ENCODE measurements around the gene MARK3. TPM values are rescaled to one million over a fixed set of nuclear protein-coding genes. Genes with fewer than 3 reads are reported as not detected.
A peak's percentile ranks its signal among the peaks of the same experiment; 100 is the strongest.

MARK3 gene
- total and polyA plus RNA-seq, 3 donors from 2014 or later = 93.9 to 198 (median 172) TPM

DNA sequence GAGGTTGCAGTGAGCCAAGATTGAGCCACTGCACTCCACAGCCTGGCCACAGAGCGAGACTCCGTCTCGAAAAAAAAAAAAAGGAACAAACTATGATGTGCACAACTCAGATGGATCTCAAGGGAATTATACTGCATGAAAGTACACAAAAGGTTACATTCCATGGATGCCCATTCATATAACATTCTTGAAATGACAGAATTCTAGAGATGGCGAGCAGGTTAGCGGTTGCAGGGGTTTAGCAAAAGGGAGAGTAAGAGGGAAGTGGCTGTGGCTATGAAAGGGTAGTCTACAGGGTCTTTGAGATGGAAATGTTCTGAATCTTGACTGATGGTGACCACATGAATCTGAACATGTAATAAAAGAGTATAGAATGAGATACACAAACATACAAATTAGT lies 87.7 kb downstream of the MARK3 start:
- Histone ChIP-seq H3K27ac (peak overlapping the region in 1 of 2 donors; percentile 71), H3K4me3 (no peak overlapping the region), H3K27me3 (no peaks in the 10 kb centered on the region), H3K9me3 (no peaks in the 10 kb centered on the region), H3K4me1 (peaks cover 6% of the 10 kb centered on the region), H3K36me3 (ENCODE audit: low read depth, missing control alignments) (no peaks in the 10 kb centered on the region)
- 73 to 83% methylated on average over 5 of the region's 5 CpGs for WGBS, 2 donors
- TF ChIP-seq, protein P1, sequence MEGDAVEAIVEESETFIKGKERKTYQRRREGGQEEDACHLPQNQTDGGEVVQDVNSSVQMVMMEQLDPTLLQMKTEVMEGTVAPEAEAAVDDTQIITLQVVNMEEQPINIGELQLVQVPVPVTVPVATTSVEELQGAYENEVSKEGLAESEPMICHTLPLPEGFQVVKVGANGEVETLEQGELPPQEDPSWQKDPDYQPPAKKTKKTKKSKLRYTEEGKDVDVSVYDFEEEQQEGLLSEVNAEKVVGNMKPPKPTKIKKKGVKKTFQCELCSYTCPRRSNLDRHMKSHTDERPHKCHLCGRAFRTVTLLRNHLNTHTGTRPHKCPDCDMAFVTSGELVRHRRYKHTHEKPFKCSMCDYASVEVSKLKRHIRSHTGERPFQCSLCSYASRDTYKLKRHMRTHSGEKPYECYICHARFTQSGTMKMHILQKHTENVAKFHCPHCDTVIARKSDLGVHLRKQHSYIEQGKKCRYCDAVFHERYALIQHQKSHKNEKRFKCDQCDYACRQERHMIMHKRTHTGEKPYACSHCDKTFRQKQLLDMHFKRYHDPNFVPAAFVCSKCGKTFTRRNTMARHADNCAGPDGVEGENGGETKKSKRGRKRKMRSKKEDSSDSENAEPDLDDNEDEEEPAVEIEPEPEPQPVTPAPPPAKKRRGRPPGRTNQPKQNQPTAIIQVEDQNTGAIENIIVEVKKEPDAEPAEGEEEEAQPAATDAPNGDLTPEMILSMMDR (IDR thresholded peaks at IDR 0.05) = no peak
- TF ChIP-seq POLR2A (IDR thresholded peaks at IDR 0.05) = no peak
- intact Hi-C loops (cut with DNase I; ENCODE audit: low total_unique reads) = no loop called here
- DNase-seq = no peak

- intact Hi-C loops (cut with DNase I; ENCODE audit: low total_unique reads) = no loop called here
- H3K4me1 ChIP-seq = peaks cover 6% of the 10 kb centered on the region
- 92 to 93% methylated on average over 5 of the region's 5 CpGs for WGBS, 2 donors
- DNase-seq = no peak
- H3K9me3 ChIP-seq = no peaks in the 10 kb centered on the region
- H3K36me3 ChIP-seq (ENCODE audit: low read depth, missing control alignments) = no peaks in the 10 kb centered on the region
- no peaks in the 10 kb centered on the region for H3K27me3 ChIP-seq
- H3K4me3 ChIP-seq = no peak overlapping the region
- TF ChIP-seq, protein P1 (IDR thresholded peaks at IDR 0.05) = no peak
- TF ChIP-seq POLR2A (IDR thresholded peaks at IDR 0.05) = no peak
- H3K27ac ChIP-seq = no peak overlapping the region
Measured at GRCh38 chr14:103474893-103475292, 89.7 kb downstream of the MARK3 start.

DNA sequence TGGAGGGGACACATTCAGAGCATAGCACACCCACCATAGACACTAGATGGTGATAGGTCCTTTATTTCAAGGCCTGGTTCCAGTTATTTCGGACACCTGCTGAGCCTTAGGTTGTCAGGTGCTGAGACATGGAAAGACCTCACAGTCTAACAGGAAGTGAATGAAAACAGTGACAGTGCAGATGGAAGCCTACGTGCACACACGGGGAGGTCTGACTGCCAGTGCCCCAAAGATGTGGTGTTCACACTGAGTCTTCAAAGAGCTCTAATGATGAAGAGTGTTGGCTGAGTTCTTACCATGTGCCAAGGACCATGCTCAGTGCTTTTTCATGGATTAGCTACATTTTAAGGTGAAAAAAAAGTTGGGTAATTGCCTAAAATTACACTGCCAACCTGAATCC lies 90.8 kb downstream of the MARK3 start:
- 94 to 98% methylated on average over 3 of the region's 3 CpGs for WGBS, 2 donors
- no peak overlapping the region for H3K27ac ChIP-seq
- TF ChIP-seq, protein P1 (IDR thresholded peaks at IDR 0.05) = no peak
- no peak for TF ChIP-seq POLR2A (IDR thresholded peaks at IDR 0.05)
- H3K4me1 ChIP-seq = peaks cover 6% of the 10 kb centered on the region
- intact Hi-C loops (cut with DNase I; ENCODE audit: low total_unique reads) = no loop called here
- no peaks in the 10 kb centered on the region for H3K9me3 ChIP-seq
- no peaks in the 10 kb centered on the region for H3K36me3 ChIP-seq (ENCODE audit: low read depth, missing control alignments)
- DNase-seq = no peak
- H3K27me3 ChIP-seq = no peaks in the 10 kb centered on the region
- no peak overlapping the region for H3K4me3 ChIP-seq

GRCh38 chr14:103476631-103477030 lies 91.4 kb downstream of the MARK3 start:
- H3K27me3 ChIP-seq = no peaks in the 10 kb centered on the region
- H3K27ac ChIP-seq = no peak overlapping the region
- DNase-seq = no peak
- H3K4me1 ChIP-seq = peaks cover 6% of the 10 kb centered on the region
- intact Hi-C loops (cut with DNase I; ENCODE audit: low total_unique reads) = no loop called here
- no peak for TF ChIP-seq POLR2A (IDR thresholded peaks at IDR 0.05)
- TF ChIP-seq, protein P1 (IDR thresholded peaks at IDR 0.05) = no peak
- 74 to 79% methylated on average over 5 of the region's 5 CpGs for WGBS, 2 donors
- no peaks in the 10 kb centered on the region for H3K36me3 ChIP-seq (ENCODE audit: low read depth, missing control alignments)
- H3K9me3 ChIP-seq = no peaks in the 10 kb centered on the region
- H3K4me3 ChIP-seq = no peak overlapping the region

- TF ChIP-seq, protein P1 (IDR thresholded peaks at IDR 0.05) = no peak
- TF ChIP-seq POLR2A (IDR thresholded peaks at IDR 0.05) = no peak
- no peak for DNase-seq
- intact Hi-C loops (cut with DNase I; ENCODE audit: low total_unique reads) = no loop called here
- Histone ChIP-seq H3K27me3 (no peaks in the 10 kb centered on the region), H3K4me3 (no peak overlapping the region), H3K36me3 (ENCODE audit: low read depth, missing control alignments) (no peaks in the 10 kb centered on the region), H3K9me3 (no peaks in the 10 kb centered on the region), H3K4me1 (peaks cover 4% of the 10 kb centered on the region), H3K27ac (no peak overlapping the region)
- 80 to 82% methylated on average over 3 of the region's 3 CpGs for WGBS, 2 donors
Measured at GRCh38 chr14:103480595-103480994, 95.4 kb downstream of the MARK3 start.
